Spinal cord (tissue), 10 donors: ENCODE measurements around the gene PITPNC1. TPM values are rescaled to one million over a fixed set of nuclear protein-coding genes. Genes with fewer than 3 reads are reported as not detected.

ENCODE experiments used
- DNase-seq, 6 donors: peaks; one replicate each; pipeline versions ENCODE4 v3.0.0 to v3.0.0-alpha.2; 2013 to 2015; ENCODE audit warnings: low spot score in 6 of 6, low read depth in 4 of 6
- H3K27ac ChIP-seq: one replicate; pipeline ENCODE4 v1.5.1; 2013; ENCODE audit warnings: low read depth, low read length, control low read depth
- H3K27me3 ChIP-seq: one replicate; pipeline ENCODE4 v1.6.1; 2013; ENCODE audit warnings: low read length; ENCODE audit not compliant: control insufficient read depth, insufficient read depth
- H3K36me3 ChIP-seq: one replicate; pipeline ENCODE4 v1.6.1; 2013; ENCODE audit warnings: low read length; ENCODE audit not compliant: control insufficient read depth, insufficient read depth
- H3K4me1 ChIP-seq: one replicate; pipeline ENCODE4 v1.6.1; 2013; ENCODE audit warnings: low read length; ENCODE audit not compliant: control insufficient read depth, insufficient read depth
- H3K4me3 ChIP-seq: one replicate; pipeline ENCODE4 v1.5.1; 2013; ENCODE audit warnings: low read depth, low read length, control low read depth
- H3K9me3 ChIP-seq: one replicate; pipeline ENCODE4 v1.6.1; 2013; ENCODE audit warnings: low read length; ENCODE audit not compliant: control insufficient read depth, insufficient read depth
- WGBS: methylation state at CpG from one replicate; pipeline ENCODE4 v1.1.5; 2013; ENCODE audit warnings: missing lambda C conversion rate; ENCODE audit not compliant: insufficient coverage; 5-methylcytosine and 5-hydroxymethylcytosine counted together
- polyA plus RNA-seq, 2 donors: library from polyadenylated mRNA; unstranded; fragments of 120-200 nt; gene quantifications; one replicate each; pipeline ENCODE4 v1.2.1, GENCODE V29; 2013; ENCODE audit not compliant: insufficient read length in 2 of 2
- total RNA-seq, 2 donors: library from RNA; depleted of rRNA in 1 of 2; stranded (reverse); fragments of 120-200 nt in 1 of 2; fragments of >200 nt in 1 of 2; gene quantifications; one replicate each; pipeline versions ENCODE4 v1.2.3 to v1.2.4, GENCODE V29; 2013 to 2014
- donor health status: healthy.

The PITPNC1 gene
- total and polyA plus RNA-seq, 4 donors, result 34.5 to 71.1 (median 60.8) TPM

- Histone ChIP-seq H3K4me1 (peaks cover 41% of the 10 kb centered on the region), H3K27me3 (no peaks in the 10 kb centered on the region), H3K4me3 (no peak overlapping the region), H3K9me3 (no peaks in the 10 kb centered on the region), H3K36me3 (no peaks in the 10 kb centered on the region), H3K27ac (peak overlapping the region; percentile 80)
- 18% methylated on average over 8 of the region's 12 CpGs for WGBS
- peak in 2 of 6 donors; percentile 59 to 71 for DNase-seq
These were observed 111.1 kb downstream of the PITPNC1 start for GRCh38 chr17:67488161-67488560.

GRCh38 chr17:67488768-67489167 lies 111.7 kb downstream of the PITPNC1 start:
- Histone ChIP-seq H3K27me3 (no peaks in the 10 kb centered on the region), H3K27ac (peak overlapping the region; percentile 80), H3K36me3 (no peaks in the 10 kb centered on the region), H3K9me3 (no peaks in the 10 kb centered on the region), H3K4me3 (no peak overlapping the region), H3K4me1 (peaks cover 41% of the 10 kb centered on the region)
- no peak for DNase-seq
- 100% methylated on average over 2 of the region's 4 CpGs for WGBS

GRCh38 chr17:67489273-67489672 lies 112.2 kb downstream of the PITPNC1 start:
- no peak overlapping the region for H3K4me3 ChIP-seq
- no peak for DNase-seq
- no peaks in the 10 kb centered on the region for H3K27me3 ChIP-seq
- H3K36me3 ChIP-seq, result no peaks in the 10 kb centered on the region
- 94% methylated on average over 4 of the region's 4 CpGs for WGBS
- no peak overlapping the region for H3K27ac ChIP-seq
- H3K9me3 ChIP-seq, result no peaks in the 10 kb centered on the region
- H3K4me1 ChIP-seq, result peaks cover 41% of the 10 kb centered on the region

GRCh38 chr17:67490471-67490870 lies 113.4 kb downstream of the PITPNC1 start:
- Histone ChIP-seq H3K27me3 (no peaks in the 10 kb centered on the region), H3K36me3 (no peaks in the 10 kb centered on the region), H3K4me1 (peaks cover 41% of the 10 kb centered on the region), H3K27ac (peak overlapping the region; percentile 75), H3K4me3 (no peak overlapping the region), H3K9me3 (peaks cover 1% of the 10 kb centered on the region)
- 10% methylated on average over 6 of the region's 10 CpGs for WGBS
- peak in 1 of 6 donors; percentile 18 for DNase-seq

- peak in 3 of 6 donors; percentile 53 to 82 (median 75) for DNase-seq
- WGBS, result 14% methylated on average over 15 of the region's 18 CpGs
- H3K27ac ChIP-seq, result peak overlapping the region; percentile 75
- no peaks in the 10 kb centered on the region for H3K36me3 ChIP-seq
- peaks cover 41% of the 10 kb centered on the region for H3K4me1 ChIP-seq
- no peaks in the 10 kb centered on the region for H3K27me3 ChIP-seq
- H3K4me3 ChIP-seq, result peak overlapping the region; percentile 6
- H3K9me3 ChIP-seq, result peaks cover 2% of the 10 kb centered on the region
These were observed 114.1 kb downstream of the PITPNC1 start for GRCh38 chr17:67491009-67491680.

GRCh38 chr17:67491681-67492024 lies 114.6 kb downstream of the PITPNC1 start:
- H3K27ac ChIP-seq, result peak overlapping the region; percentile 75
- 60% methylated on average over 1 of the region's 4 CpGs for WGBS
- no peak for DNase-seq
- peaks cover 39% of the 10 kb centered on the region for H3K4me1 ChIP-seq
- H3K4me3 ChIP-seq, result no peak overlapping the region
- peaks cover 2% of the 10 kb centered on the region for H3K9me3 ChIP-seq
- no peaks in the 10 kb centered on the region for H3K36me3 ChIP-seq
- H3K27me3 ChIP-seq, result no peaks in the 10 kb centered on the region

- H3K9me3 ChIP-seq, result peaks cover 2% of the 10 kb centered on the region
- H3K27me3 ChIP-seq, result no peaks in the 10 kb centered on the region
- WGBS, result no CpG with 5 or more reads among the region's 5 CpGs
- no peaks in the 10 kb centered on the region for H3K36me3 ChIP-seq
- H3K4me1 ChIP-seq, result peaks cover 33% of the 10 kb centered on the region
- H3K27ac ChIP-seq, result peak overlapping the region; percentile 75
- no peak overlapping the region for H3K4me3 ChIP-seq
- peak in 1 of 6 donors; percentile 26 for DNase-seq
These were observed 115.2 kb downstream of the PITPNC1 start for GRCh38 chr17:67492251-67492740.

GRCh38 chr17:67492824-67493517 lies 115.9 kb downstream of the PITPNC1 start:
- H3K4me3 ChIP-seq, result no peak overlapping the region
- peak in 1 of 6 donors; percentile 75 for DNase-seq

GRCh38 chr17:67493812-67494211 lies 116.7 kb downstream of the PITPNC1 start:
- H3K9me3 ChIP-seq, result peaks cover 2% of the 10 kb centered on the region
- no peak overlapping the region for H3K4me3 ChIP-seq
- DNase-seq, result peak in 1 of 6 donors; percentile 47
- no peaks in the 10 kb centered on the region for H3K36me3 ChIP-seq
- peak overlapping the region; percentile 75 for H3K27ac ChIP-seq
- H3K4me1 ChIP-seq, result peaks cover 21% of the 10 kb centered on the region
- H3K27me3 ChIP-seq, result no peaks in the 10 kb centered on the region
- no CpG with 5 or more reads among the region's 4 CpGs for WGBS

More at GRCh38 chr17:67492824-67493517, 115.9 kb downstream of the PITPNC1 start:
- Histone ChIP-seq H3K27ac (peak overlapping the region; percentile 75), H3K27me3 (no peaks in the 10 kb centered on the region), H3K36me3 (no peaks in the 10 kb centered on the region), H3K4me1 (peaks cover 28% of the 10 kb centered on the region), H3K9me3 (peaks cover 2% of the 10 kb centered on the region)
- WGBS, result 24% methylated on average over 2 of the region's 13 CpGs
